ENCODE data around the gene LRRN2.

- TF ChIP-seq CTCF (IDR thresholded peaks at IDR 0.05) = no peak
- no peak for TF ChIP-seq POLR2AphosphoS5 (IDR thresholded peaks at IDR 0.05; ENCODE audit: low read depth, low read length)
Observed at GRCh38 chr1:204664384-204664651, 21.2 kb downstream of the LRRN2 start.
